CD4-positive, alpha-beta memory T cell (primary cell): ENCODE measurements around the gene HLA-F. TPM values are rescaled to one million over a fixed set of nuclear protein-coding genes. Genes with fewer than 3 reads are reported as not detected.
A peak's percentile ranks its signal among the peaks of the same experiment; 100 is the strongest.

Experiments
- CTCF ChIA-PET: fragments of 350-600 bp; sonication (Branson Sonifier 250); formaldehyde crosslinking; loops from one replicate; lab custom pipeline; 2021; ENCODE audit warnings: inconsistent platforms; ENCODE audit not compliant: partially characterized antibody; lab: Charles Lee
- POLR2A ChIA-PET: fragments of 350-600 bp; sonication (Branson Sonifier 250); formaldehyde crosslinking; loops from one replicate; lab custom pipeline; 2021; ENCODE audit not compliant: partially characterized antibody; lab: Charles Lee
- DNase-seq, 5 donors: peaks; one replicate each; pipeline versions ENCODE4 v3.0.0 to v3.0.0-alpha.2; 2020 to 2022; ENCODE audit warnings: mixed read lengths in 1 of 5
- H3K27ac ChIP-seq: one replicate; pipeline ENCODE4 v1.7.0; 2013; ENCODE audit warnings: low read depth, low read length
- H3K27me3 ChIP-seq: 2 replicates; pipeline ENCODE4 v1.7.0; 2013; ENCODE audit warnings: mild to moderate bottlenecking, low read length, moderate library complexity; ENCODE audit not compliant: insufficient read depth
- H3K36me3 ChIP-seq: 2 replicates; pipeline ENCODE4 v1.7.0; 2013; ENCODE audit warnings: mild to moderate bottlenecking, low read length, moderate library complexity; ENCODE audit not compliant: insufficient read depth
- H3K4me1 ChIP-seq: 2 replicates; pipeline ENCODE4 v1.7.0; 2013; ENCODE audit warnings: mild to moderate bottlenecking, low read length, moderate library complexity; ENCODE audit not compliant: insufficient read depth
- H3K4me3 ChIP-seq, 2 donors: one replicate each; pipeline ENCODE4 v1.7.0; 2013; ENCODE audit warnings: low read length in 2 of 2, mild to moderate bottlenecking in 1 of 2
- H3K9me3 ChIP-seq, 2 donors: one replicate each; pipeline ENCODE4 v1.7.0; 2013; ENCODE audit warnings: low read length in 2 of 2, control low read depth in 1 of 2; ENCODE audit not compliant: control insufficient read depth in 1 of 2
- H3K27ac Mint-ChIP-seq, 7 donors: one replicate each; pipeline ENCODE4 v1.8.0; 2020 to 2021; ENCODE audit warnings: mixed read lengths in 7 of 7, mild to moderate bottlenecking in 6 of 7, inconsistent platforms in 3 of 7, moderate library complexity in 3 of 7
- H3K27me3 Mint-ChIP-seq, 2 donors: one replicate each; pipeline ENCODE4 v1.8.0; 2020 to 2021; ENCODE audit warnings: mixed read lengths in 2 of 2
- H3K36me3 Mint-ChIP-seq, 2 donors: one replicate each; pipeline ENCODE4 v1.8.0; 2020 to 2021; ENCODE audit warnings: mixed read lengths in 2 of 2, inconsistent platforms in 1 of 2, mild to moderate bottlenecking in 1 of 2
- H3K4me1 Mint-ChIP-seq, 4 donors: one replicate each; pipeline ENCODE4 v1.8.0; 2020 to 2021; ENCODE audit warnings: mixed read lengths in 4 of 4, mild to moderate bottlenecking in 1 of 4
- H3K4me3 Mint-ChIP-seq, 8 donors: one replicate each; pipeline ENCODE4 v1.8.0; 2020 to 2021; ENCODE audit warnings: mixed read lengths in 8 of 8, mild to moderate bottlenecking in 7 of 8, moderate library complexity in 6 of 8, inconsistent platforms in 3 of 8
- H3K9me3 Mint-ChIP-seq, 8 donors: one replicate each; pipeline ENCODE4 v1.8.0; 2020 to 2021; ENCODE audit warnings: mixed read lengths in 8 of 8, mild to moderate bottlenecking in 5 of 8, inconsistent platforms in 3 of 8, moderate library complexity in 1 of 8
- intact Hi-C: fragments of 100-400 bp; cut with micrococcal nuclease; formaldehyde crosslinking; loops from one replicate; pipeline ENCODE4 v1.15.1; 2023
- polyA plus RNA-seq, 2 donors: library from polyadenylated mRNA; unstranded; fragments of 300-500 nt; fragmentation: Illumina TruSeq; gene quantifications; one replicate each; pipeline ENCODE4 v1.2.3, GENCODE V29; 2021
- total RNA-seq, 2 experiments: library from RNA; stranded (reverse); gene quantifications; one replicate each; pipeline ENCODE4 v1.2.3, GENCODE V29; 2021

The HLA-F gene
- total and polyA plus RNA-seq, 4 experiments from 2014 or later, result 379 to 585 (median 495) TPM

DNA sequence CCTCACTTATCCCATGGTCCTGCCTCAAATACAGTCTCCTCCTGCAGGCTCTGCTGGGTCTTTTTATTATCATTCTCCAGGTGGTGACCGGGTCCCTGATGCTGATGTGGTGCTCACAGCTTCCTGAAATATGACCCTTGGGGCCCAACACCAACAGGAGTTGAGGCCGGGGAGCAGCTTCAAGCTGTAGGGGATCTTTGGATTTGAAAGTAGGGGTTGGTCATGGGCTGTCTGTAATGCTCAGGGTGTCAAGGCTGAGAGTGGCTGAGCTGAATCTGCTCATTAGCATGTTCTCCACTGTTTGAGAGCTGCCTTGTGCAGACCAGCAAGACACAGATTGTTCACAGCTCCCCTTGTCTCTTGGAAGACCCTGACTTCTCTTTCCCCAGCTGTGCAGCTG is 35.5 kb downstream of the HLA-F start:
- Mint-ChIP-seq H3K9me3 (no peaks in the 10 kb centered on the region), H3K27ac (no peak overlapping the region), H3K4me3 (no peak overlapping the region), H3K4me1 (peaks cover under 1 to 10% (median 6%) of the 10 kb centered on the region in 4 donors), H3K27me3 (peaks cover 0 to 5% of the 10 kb centered on the region in 2 donors), H3K36me3 (no peaks in the 10 kb centered on the region)
- Histone ChIP-seq H3K9me3 (no peaks in the 10 kb centered on the region), H3K4me3 (no peak overlapping the region), H3K4me1 (no peaks in the 10 kb centered on the region), H3K27ac (no peak overlapping the region), H3K27me3 (no peaks in the 10 kb centered on the region), H3K36me3 (no peaks in the 10 kb centered on the region)
- no peak for DNase-seq
- CTCF ChIA-PET, result interaction anchor here (0.8 to 3.6 kb wide), 8 partner anchors 9 to 108 kb away, joined by 3 to 13 read pairs (median 5); no protein-coding TSS in a partner anchor
- intact Hi-C loops, result loop anchor here (10.0 kb wide), 2 partner anchors 216 to 256 kb away; no protein-coding TSS in a partner anchor
- POLR2A ChIA-PET, result interaction anchor here (1.1 kb wide), 1 partner anchor 51 kb away, joined by 3 read pairs; no protein-coding TSS in a partner anchor

- H3K27ac ChIP-seq, result no peak overlapping the region
- H3K9me3 ChIP-seq, result no peaks in the 10 kb centered on the region
- intact Hi-C loops, result loop anchor here (10.0 kb wide), 2 partner anchors 215 to 255 kb away; no protein-coding TSS in a partner anchor
- H3K27me3 Mint-ChIP-seq, result peaks cover 0 to 5% of the 10 kb centered on the region in 2 donors
- H3K27me3 ChIP-seq, result no peaks in the 10 kb centered on the region
- no peaks in the 10 kb centered on the region for H3K9me3 Mint-ChIP-seq
- no peak overlapping the region for H3K27ac Mint-ChIP-seq
- no peak overlapping the region for H3K4me3 Mint-ChIP-seq
- no peaks in the 10 kb centered on the region for H3K36me3 Mint-ChIP-seq
- DNase-seq, result no peak
- peaks cover 0 to 10% (median 6%) of the 10 kb centered on the region in 4 donors for H3K4me1 Mint-ChIP-seq
- H3K4me3 ChIP-seq, result no peak overlapping the region
- H3K36me3 ChIP-seq, result no peaks in the 10 kb centered on the region
- H3K4me1 ChIP-seq, result no peaks in the 10 kb centered on the region
- POLR2A ChIA-PET, result interaction anchor here (1.1 kb wide), 1 partner anchor 51 kb away, joined by 3 read pairs; no protein-coding TSS in a partner anchor
- CTCF ChIA-PET, result interaction anchor here (1.1 to 3.6 kb wide), 7 partner anchors 10 to 109 kb away, joined by 3 to 11 read pairs (median 5); no protein-coding TSS in a partner anchor
Measured at GRCh38 chr6:29759457-29759856, 36.2 kb downstream of the HLA-F start.

DNA sequence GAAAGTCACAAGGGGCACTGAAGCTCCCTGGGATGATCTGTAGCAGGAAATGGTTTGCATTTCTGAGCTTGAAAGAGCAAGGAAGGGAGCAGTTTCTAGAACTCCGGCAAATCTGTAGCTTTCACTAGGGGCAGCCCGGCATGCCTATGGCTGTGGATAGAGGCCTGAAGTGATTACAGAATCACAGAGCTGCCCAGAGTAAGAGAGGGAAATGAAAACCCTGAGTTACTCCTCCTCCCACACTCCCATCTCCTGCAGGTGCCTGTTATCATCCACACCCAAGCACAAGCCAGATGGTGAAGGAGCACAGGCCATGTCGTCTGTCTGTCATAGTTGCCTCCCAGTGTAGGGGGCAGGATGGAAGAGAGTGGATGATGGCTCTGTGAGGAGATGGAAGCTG is 37.1 kb downstream of the HLA-F start:
- intact Hi-C loops, result no loop called here
- no peak overlapping the region for H3K4me3 Mint-ChIP-seq

GRCh38 chr6:29762051-29762450 is 38.8 kb downstream of the HLA-F start:
- H3K27me3 Mint-ChIP-seq, result peaks cover 0 to 5% of the 10 kb centered on the region in 2 donors
- POLR2A ChIA-PET, result no interaction called here

More for the DNA sequence above, 37.1 kb downstream of the HLA-F start:
- H3K4me1 ChIP-seq, result no peaks in the 10 kb centered on the region
- H3K27ac ChIP-seq, result no peak overlapping the region
- Mint-ChIP-seq H3K27me3 (peaks cover 0 to 5% of the 10 kb centered on the region in 2 donors), H3K9me3 (no peaks in the 10 kb centered on the region), H3K4me1 (peaks cover 0 to 10% (median 6%) of the 10 kb centered on the region in 4 donors), H3K36me3 (no peaks in the 10 kb centered on the region), H3K27ac (no peak overlapping the region)
- DNase-seq, result no peak
- H3K36me3 ChIP-seq, result no peaks in the 10 kb centered on the region
- ChIA-PET POLR2A (no interaction called here), CTCF (interaction anchor here (1.0 to 2.1 kb wide), 2 partner anchors 22 to 57 kb away, joined by 3 to 5 read pairs; no protein-coding TSS in a partner anchor)
- no peak overlapping the region for H3K4me3 ChIP-seq
- no peaks in the 10 kb centered on the region for H3K9me3 ChIP-seq
- H3K27me3 ChIP-seq, result no peaks in the 10 kb centered on the region

DNA sequence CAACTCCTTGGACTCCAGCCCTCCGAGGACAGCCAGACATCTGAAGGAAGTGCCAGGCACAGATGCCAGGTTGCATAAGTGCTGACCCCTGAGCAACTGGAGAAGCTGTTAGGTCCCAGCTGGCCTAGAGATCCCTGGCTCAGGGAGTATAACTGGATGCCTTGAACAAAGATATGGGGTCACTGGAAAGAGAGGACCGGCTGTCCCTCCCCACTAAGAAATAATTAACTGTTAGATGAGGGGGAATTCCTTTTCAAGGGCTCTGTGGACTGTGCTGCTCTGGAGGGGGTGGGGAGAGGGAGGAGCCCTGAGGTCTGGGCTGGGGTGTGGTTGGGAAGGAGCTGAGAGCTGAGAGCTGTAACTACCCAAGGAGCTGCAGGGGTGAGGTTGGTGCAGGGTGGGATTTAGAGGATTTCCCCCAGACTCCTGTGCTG is 39.6 kb downstream of the HLA-F start:
- Histone ChIP-seq H3K27ac (no peak overlapping the region), H3K4me1 (no peaks in the 10 kb centered on the region), H3K4me3 (no peak overlapping the region), H3K27me3 (no peaks in the 10 kb centered on the region), H3K36me3 (no peaks in the 10 kb centered on the region), H3K9me3 (no peaks in the 10 kb centered on the region)
- H3K4me1 Mint-ChIP-seq, result peaks cover 0 to 7% (median 4%) of the 10 kb centered on the region in 4 donors
- ChIA-PET CTCF (no interaction called here), POLR2A (no interaction called here)
- no peaks in the 10 kb centered on the region for H3K27me3 Mint-ChIP-seq
- no peaks in the 10 kb centered on the region for H3K9me3 Mint-ChIP-seq
- intact Hi-C loops, result no loop called here
- DNase-seq, result no peak
- H3K4me3 Mint-ChIP-seq, result no peak overlapping the region
- no peaks in the 10 kb centered on the region for H3K36me3 Mint-ChIP-seq
- no peak overlapping the region for H3K27ac Mint-ChIP-seq

More at GRCh38 chr6:29762051-29762450, 38.8 kb downstream of the HLA-F start:
- H3K9me3 ChIP-seq, result no peaks in the 10 kb centered on the region
- Mint-ChIP-seq H3K36me3 (no peaks in the 10 kb centered on the region), H3K4me3 (no peak overlapping the region), H3K27ac (no peak overlapping the region), H3K4me1 (peaks cover 0 to 7% (median 6%) of the 10 kb centered on the region in 4 donors), H3K9me3 (no peaks in the 10 kb centered on the region)
- CTCF ChIA-PET, result interaction anchor here (0.8 kb wide), 1 partner anchor 14 kb away, joined by 3 read pairs; no protein-coding TSS in a partner anchor
- H3K36me3 ChIP-seq, result no peaks in the 10 kb centered on the region
- no peak overlapping the region for H3K27ac ChIP-seq
- H3K4me3 ChIP-seq, result no peak overlapping the region
- intact Hi-C loops, result no loop called here
- no peak for DNase-seq
- H3K4me1 ChIP-seq, result no peaks in the 10 kb centered on the region
- H3K27me3 ChIP-seq, result no peaks in the 10 kb centered on the region

DNA sequence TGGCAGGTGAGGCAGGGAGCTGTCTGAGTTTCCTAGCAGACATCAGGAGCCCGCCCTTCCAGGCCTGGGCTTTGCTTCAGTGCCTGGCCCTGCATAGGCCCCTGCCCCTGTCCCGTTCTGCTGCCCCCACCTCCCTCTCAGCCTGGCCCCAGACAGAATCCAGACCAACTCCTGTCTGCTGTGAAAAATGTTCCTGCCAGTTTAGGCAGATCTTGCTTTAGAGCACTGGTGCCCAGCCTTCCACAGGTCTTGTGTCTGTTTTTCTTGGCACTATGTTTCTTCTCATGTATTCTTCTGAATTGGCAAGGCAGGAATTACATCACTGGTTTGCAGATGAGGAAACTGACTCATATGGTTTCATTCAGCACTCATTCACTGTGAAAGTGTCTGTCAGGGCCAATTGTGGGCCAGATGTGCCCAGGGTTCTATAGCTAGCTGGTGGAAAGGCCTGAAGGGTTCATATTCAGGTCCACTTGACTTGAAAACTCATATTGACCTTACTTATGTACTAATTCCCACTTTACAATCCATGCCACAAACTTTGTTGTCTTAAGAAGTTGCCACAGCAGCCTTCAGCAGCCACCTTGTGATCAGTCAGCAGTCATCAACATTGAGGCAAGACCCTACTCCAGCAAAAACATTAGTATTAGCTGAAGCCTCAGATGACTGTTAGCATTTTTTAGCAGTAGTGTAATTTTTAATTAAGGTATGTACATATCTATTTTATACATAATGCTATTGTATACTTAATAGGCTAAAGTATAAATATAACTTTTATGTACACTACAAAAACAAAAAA is 40.5 kb downstream of the HLA-F start:
- Histone ChIP-seq H3K4me3 (no peak overlapping the region), H3K4me1 (no peaks in the 10 kb centered on the region), H3K36me3 (no peaks in the 10 kb centered on the region), H3K27me3 (no peaks in the 10 kb centered on the region), H3K27ac (no peak overlapping the region), H3K9me3 (no peaks in the 10 kb centered on the region)
- peak overlapping the region in 1 of 7 donors; percentile 47 for H3K27ac Mint-ChIP-seq
- POLR2A ChIA-PET, result no interaction called here
- H3K4me3 Mint-ChIP-seq, result no peak overlapping the region
- intact Hi-C loops, result loop anchor here (2.0 kb wide), 1 partner anchor 223 kb away; no protein-coding TSS in a partner anchor
- no peak for DNase-seq
- peaks cover 0 to 7% (median 4%) of the 10 kb centered on the region in 4 donors for H3K4me1 Mint-ChIP-seq
- H3K36me3 Mint-ChIP-seq, result no peaks in the 10 kb centered on the region
- CTCF ChIA-PET, result no interaction called here
- no peaks in the 10 kb centered on the region for H3K27me3 Mint-ChIP-seq
- H3K9me3 Mint-ChIP-seq, result no peaks in the 10 kb centered on the region
